ENCODE data around the gene SLC38A2. TPM values are rescaled to one million over a fixed set of nuclear protein-coding genes. Genes with fewer than 3 reads are reported as not detected.

Gene SLC38A2
- total RNA-seq, 1 donor from 2014 or later, result 754 TPM

GRCh38 chr12:46362895-46363581 is 9.5 kb downstream of the SLC38A2 start:
- no peaks in the 10 kb centered on the region for H3K27me3 Mint-ChIP-seq (ENCODE audit: unreplicated experiment)
- H3K36me3 Mint-ChIP-seq (ENCODE audit: unreplicated experiment), result peaks cover 85% of the 10 kb centered on the region
- peak overlapping the region; percentile 65 for H3K27ac Mint-ChIP-seq (ENCODE audit: unreplicated experiment)
- DNase-seq (ENCODE audit: extremely low spot score, unreplicated experiment), result no peak
- H3K4me1 Mint-ChIP-seq (ENCODE audit: unreplicated experiment), result peaks cover 72% of the 10 kb centered on the region
- no peaks in the 10 kb centered on the region for H3K9me3 Mint-ChIP-seq (ENCODE audit: unreplicated experiment)
- H3K4me3 Mint-ChIP-seq (ENCODE audit: unreplicated experiment), result peak overlapping the region; percentile 39
- no peak for TF ChIP-seq CTCF (IDR thresholded peaks at IDR 0.05)

- Mint-ChIP-seq H3K4me1 (ENCODE audit: unreplicated experiment) (peaks cover 59% of the 10 kb centered on the region), H3K9me3 (ENCODE audit: unreplicated experiment) (no peaks in the 10 kb centered on the region), H3K27me3 (ENCODE audit: unreplicated experiment) (no peaks in the 10 kb centered on the region), H3K4me3 (ENCODE audit: unreplicated experiment) (no peak overlapping the region), H3K27ac (ENCODE audit: unreplicated experiment) (peak overlapping the region; percentile 58), H3K36me3 (ENCODE audit: unreplicated experiment) (peaks cover 71% of the 10 kb centered on the region)
- no peak for TF ChIP-seq CTCF (IDR thresholded peaks at IDR 0.05)
- no peak for DNase-seq (ENCODE audit: extremely low spot score, unreplicated experiment)
These were observed 10.9 kb downstream of the SLC38A2 start for GRCh38 chr12:46361667-46362034.

- Mint-ChIP-seq H3K4me3 (ENCODE audit: unreplicated experiment) (peak overlapping the region; percentile 6), H3K4me1 (ENCODE audit: unreplicated experiment) (peaks cover 54% of the 10 kb centered on the region), H3K9me3 (ENCODE audit: unreplicated experiment) (no peaks in the 10 kb centered on the region), H3K36me3 (ENCODE audit: unreplicated experiment) (peaks cover 68% of the 10 kb centered on the region), H3K27ac (ENCODE audit: unreplicated experiment) (peak overlapping the region; percentile 38), H3K27me3 (ENCODE audit: unreplicated experiment) (no peaks in the 10 kb centered on the region)
- no peak for DNase-seq (ENCODE audit: extremely low spot score, unreplicated experiment)
- TF ChIP-seq CTCF (IDR thresholded peaks at IDR 0.05), result no peak
These were observed 11.5 kb downstream of the SLC38A2 start for GRCh38 chr12:46360908-46361666.

- Mint-ChIP-seq H3K9me3 (ENCODE audit: unreplicated experiment) (no peaks in the 10 kb centered on the region), H3K4me3 (ENCODE audit: unreplicated experiment) (no peak overlapping the region), H3K27ac (ENCODE audit: unreplicated experiment) (peak overlapping the region; percentile 38), H3K36me3 (ENCODE audit: unreplicated experiment) (peaks cover 62% of the 10 kb centered on the region), H3K4me1 (ENCODE audit: unreplicated experiment) (peaks cover 48% of the 10 kb centered on the region), H3K27me3 (ENCODE audit: unreplicated experiment) (no peaks in the 10 kb centered on the region)
- no peak for DNase-seq (ENCODE audit: extremely low spot score, unreplicated experiment)
- no peak for TF ChIP-seq CTCF (IDR thresholded peaks at IDR 0.05)
These were observed 12.2 kb downstream of the SLC38A2 start for GRCh38 chr12:46360370-46360769.

GRCh38 chr12:46359667-46360280 is 12.8 kb downstream of the SLC38A2 start:
- no peak for DNase-seq (ENCODE audit: extremely low spot score, unreplicated experiment)
- peak overlapping the region; percentile 62 for H3K27ac Mint-ChIP-seq (ENCODE audit: unreplicated experiment)
- no peak for TF ChIP-seq CTCF (IDR thresholded peaks at IDR 0.05)
- peaks cover 43% of the 10 kb centered on the region for H3K4me1 Mint-ChIP-seq (ENCODE audit: unreplicated experiment)
- peaks cover 57% of the 10 kb centered on the region for H3K36me3 Mint-ChIP-seq (ENCODE audit: unreplicated experiment)
- H3K9me3 Mint-ChIP-seq (ENCODE audit: unreplicated experiment), result no peaks in the 10 kb centered on the region
- H3K27me3 Mint-ChIP-seq (ENCODE audit: unreplicated experiment), result no peaks in the 10 kb centered on the region
- H3K4me3 Mint-ChIP-seq (ENCODE audit: unreplicated experiment), result no peak overlapping the region
